GM18868 (cell line): ENCODE measurements around the gene FAM83D.
A peak's percentile ranks its signal among the peaks of the same experiment; 100 is the strongest.

Experiments
- ATAC-seq: cut with Tn5 transposase; IDR thresholded peaks from one replicate; pipeline ENCODE4 v1.9.1; 2021; ENCODE audit warnings: mild to moderate bottlenecking, moderate library complexity; ENCODE audit not compliant: unreplicated experiment

FAM83D gene, protein sequence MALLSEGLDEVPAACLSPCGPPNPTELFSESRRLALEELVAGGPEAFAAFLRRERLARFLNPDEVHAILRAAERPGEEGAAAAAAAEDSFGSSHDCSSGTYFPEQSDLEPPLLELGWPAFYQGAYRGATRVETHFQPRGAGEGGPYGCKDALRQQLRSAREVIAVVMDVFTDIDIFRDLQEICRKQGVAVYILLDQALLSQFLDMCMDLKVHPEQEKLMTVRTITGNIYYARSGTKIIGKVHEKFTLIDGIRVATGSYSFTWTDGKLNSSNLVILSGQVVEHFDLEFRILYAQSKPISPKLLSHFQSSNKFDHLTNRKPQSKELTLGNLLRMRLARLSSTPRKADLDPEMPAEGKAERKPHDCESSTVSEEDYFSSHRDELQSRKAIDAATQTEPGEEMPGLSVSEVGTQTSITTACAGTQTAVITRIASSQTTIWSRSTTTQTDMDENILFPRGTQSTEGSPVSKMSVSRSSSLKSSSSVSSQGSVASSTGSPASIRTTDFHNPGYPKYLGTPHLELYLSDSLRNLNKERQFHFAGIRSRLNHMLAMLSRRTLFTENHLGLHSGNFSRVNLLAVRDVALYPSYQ

GRCh38 chr20:38926142-38926933 lies at the start of gene FAM83D:
FAM83D (plus strand) TSS chr20:38926417; CDS start chr20:38926443, 26 bp downstream.
- peak; percentile 94 for ATAC-seq

- ATAC-seq: no peak
Measured at GRCh38 chr20:38877483-38877882, 48.7 kb upstream of the FAM83D start.

DNA sequence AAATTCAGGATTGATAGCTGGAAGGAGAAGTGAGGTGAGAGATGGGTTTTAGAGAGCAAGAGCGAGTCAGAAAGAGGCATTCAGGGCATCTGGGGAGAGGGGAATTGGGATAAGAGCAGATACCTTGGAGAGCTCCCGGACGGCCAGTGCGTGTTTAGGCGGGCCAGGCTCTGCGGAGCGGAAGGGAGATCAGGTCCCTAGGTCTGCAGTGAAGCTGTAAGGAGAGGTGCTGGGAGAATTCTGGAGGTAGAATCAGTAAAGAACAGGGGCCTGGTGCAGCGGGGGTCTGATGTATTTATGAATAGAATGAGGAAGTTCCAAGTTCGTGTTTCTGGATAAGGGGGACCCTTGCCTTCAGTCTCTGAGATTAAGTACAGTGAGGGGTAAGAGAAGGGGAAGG lies 47.4 kb upstream of the FAM83D start:
- no peak for ATAC-seq

DNA sequence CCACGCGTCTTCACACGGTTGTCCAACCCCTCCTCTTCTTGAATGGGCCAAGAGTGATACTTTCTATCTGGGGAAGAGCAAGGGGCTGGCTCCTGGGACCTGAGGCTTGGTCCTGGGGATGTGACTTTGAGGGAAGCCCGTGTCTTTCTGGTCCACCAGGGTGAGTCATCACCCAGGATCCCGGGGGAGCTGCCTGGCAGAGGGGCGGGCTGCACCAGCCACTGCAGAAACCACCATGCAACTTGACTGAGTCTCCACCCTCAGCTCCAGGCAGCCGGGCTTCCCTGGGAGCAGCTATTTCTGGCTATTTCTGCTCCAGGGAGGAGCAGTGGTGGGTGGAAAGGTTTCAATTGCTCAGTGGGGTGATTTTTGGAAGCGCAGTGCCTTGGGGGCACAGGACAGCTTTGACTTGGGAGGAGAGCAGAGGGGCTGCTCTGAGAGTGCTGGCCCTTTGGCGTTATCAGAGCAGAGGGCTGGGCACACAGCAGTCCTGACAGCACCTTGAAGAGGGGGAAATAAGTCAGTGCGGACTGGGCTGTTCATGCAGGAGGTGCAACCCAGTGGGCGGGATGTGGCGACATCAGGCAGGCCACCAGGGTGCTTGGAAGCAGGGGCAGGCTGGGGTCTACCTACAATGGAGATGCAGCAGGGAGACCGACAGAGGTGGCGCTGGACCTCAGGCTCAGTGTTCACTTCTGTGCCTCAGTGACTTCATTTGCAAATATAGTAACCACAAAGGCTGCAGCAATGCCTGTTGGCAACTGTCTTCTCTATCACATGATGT lies 45.1 kb upstream of the FAM83D start:
- no peak for ATAC-seq

- ATAC-seq: no peak
Measured at GRCh38 chr20:38881806-38882440, 44.3 kb upstream of the FAM83D start.

DNA sequence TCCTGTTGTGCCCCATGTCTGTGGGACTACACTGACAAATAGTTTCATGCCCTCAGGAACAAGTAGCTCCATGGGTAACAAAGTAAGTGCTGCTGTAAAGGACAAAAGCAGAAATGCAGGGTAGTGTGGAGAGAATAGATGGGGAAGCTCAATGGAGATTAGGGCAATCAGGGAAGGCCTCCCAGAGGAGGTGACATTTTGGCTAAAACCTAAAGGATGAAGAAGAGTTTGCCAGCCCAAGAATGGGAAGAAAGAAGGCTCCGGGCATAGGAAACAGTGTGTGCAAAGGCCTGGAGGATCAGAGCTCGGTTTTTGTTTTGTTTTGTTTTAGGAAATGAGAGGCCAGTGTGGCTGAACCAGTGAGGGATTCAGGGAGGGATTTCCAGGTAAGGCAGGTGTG lies 43.6 kb upstream of the FAM83D start:
- no peak for ATAC-seq

- no peak for ATAC-seq
Measured at GRCh38 chr20:38883081-38883980, 42.9 kb upstream of the FAM83D start.

DNA sequence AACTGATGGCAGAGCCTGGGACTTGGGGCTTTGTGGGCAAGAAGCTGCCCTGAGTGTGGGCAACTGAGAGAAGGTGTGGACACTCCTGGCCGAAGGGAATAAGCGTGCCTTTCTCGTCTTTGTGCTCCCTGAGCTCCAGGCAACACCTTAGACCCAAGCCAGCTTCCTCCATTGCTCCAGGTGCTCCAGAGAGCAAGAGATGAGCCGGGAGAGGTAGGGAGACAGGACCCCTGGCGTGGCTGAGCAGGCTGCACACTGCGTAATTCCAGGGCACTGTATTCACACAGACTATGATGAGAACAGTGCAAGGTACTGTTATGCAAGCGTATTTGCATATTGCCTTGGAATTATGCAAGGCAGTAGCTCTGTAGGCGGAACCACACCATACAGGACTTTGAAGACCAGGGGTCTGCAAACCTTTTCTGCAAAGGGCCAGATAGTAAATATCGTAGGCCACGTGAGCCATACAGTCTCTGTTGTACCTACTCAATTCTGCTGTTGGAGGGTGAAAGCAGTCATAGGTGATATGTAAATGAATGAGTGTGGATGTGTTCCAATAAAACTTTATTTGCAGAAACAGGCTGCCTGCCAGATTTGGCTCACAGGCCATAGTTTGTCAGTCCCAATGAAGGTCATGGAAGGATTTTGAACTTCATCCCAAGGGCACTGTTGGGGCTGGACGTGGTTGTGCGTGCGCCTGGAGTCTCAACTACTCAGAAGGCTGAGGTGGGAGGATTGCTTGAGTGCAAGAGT lies 42.1 kb upstream of the FAM83D start:
- ATAC-seq: no peak

DNA sequence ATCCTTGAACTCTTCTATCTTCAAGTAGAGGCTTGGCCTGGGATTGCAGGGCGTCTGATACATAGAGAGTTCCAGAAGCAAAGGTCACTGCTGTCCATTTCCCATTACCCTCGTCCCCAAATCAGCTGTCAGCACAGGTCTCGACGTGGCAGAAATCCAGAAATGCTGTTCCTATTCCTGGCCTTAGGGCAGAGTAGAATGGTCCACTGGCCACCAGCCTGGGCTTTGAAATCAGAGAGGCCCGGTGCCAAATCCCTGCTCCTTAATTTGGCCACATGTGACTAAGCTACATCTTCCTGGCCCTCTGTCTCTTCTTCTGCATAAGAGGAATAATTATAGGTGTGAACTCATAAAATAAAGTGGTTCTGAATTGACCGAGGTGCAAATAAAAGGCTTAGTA lies 40.9 kb upstream of the FAM83D start:
- no peak for ATAC-seq

GRCh38 chr20:38888059-38888831 lies 38.0 kb upstream of the FAM83D start:
- no peak for ATAC-seq

DNA sequence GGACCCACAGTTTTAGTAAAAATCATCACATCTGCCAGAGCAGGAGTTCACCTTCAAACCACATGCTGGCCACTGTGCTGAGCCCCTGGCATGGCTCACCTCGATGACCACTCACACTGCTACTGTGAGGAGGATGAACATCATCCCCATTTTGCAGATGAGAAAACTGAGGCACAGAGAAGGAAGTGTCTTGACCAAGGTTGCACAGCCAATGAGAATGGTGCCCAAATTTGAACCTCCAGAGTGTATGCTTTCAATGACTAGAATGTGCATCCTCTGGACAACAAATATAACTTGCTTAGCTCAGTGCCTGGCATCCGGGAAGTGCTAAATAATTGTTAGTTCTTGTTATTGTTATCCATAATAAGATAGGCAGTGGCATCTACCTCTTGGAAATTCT lies 37.2 kb upstream of the FAM83D start:
- ATAC-seq: no peak

GRCh38 chr20:38889792-38890496 lies 36.3 kb upstream of the FAM83D start:
- no peak for ATAC-seq

GRCh38 chr20:38890497-38890818 lies 35.8 kb upstream of the FAM83D start:
- peak; percentile 31 for ATAC-seq

DNA sequence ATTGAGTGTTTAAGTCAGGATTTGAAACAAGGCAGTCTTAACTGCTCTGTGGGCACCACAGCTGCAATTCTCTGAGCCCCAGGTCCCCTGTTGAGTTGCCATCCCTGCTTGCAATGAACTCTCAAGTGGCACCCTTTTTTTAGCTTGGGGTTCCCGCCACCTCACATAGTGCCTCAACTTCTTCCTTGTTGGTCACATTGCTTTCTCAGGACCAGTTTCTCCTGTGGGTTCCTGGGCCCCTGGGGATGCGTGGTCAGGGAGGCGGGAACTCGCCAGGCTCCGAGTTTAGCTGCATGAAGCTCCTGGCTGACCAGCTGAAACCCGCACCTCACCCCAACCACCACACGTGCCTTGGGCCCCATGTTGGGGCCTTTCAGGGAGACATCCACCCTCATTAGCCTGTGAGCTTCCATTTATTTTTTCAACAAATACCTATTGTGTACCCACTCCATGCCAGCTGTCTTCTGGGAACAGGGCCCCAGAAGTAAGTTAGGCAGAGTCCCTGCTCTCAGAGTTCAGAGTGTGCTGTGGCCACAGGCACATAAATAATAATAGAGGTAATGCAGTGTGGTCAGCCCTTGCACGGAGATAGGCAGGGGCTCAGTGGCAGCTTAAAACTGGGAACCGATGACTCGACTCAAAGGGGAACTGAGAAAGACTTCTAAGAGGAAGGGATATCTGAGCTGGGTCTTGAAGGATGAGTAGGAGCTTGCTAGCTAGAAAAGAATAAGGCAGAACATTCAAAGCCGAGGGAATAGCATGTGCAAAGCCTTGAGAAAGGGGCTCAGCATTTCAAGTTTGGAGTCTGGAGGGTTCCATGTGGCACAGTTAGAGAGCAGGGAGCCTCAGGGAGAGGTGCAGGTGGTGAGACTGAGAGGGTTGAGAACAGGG lies 33.9 kb upstream of the FAM83D start:
- ATAC-seq: peak; percentile 63

DNA sequence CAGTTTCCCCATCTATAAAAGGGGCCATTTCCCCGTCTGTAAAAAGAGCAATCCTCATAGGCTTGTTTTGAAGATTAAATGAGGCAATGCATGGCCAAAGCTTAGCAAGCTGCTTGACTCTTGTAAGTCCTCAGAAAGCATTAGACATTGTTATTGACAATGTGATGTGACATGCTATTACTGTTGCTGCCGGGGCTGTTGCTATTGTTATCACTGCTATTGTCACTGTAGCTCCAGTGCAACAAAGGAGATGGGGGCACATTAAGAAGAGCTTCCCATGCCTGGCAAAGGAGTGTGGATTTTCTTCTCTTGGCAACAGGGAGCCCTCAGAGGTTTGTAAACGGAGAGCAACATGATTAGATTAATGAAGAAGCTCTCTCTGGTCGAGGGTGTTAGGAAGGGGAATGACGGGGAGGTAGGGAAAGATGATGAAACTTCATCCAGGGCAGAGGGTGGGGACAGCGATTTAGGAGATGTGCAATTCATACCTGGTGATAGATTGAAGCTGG lies 33.1 kb upstream of the FAM83D start:
- no peak for ATAC-seq

- ATAC-seq: peak; percentile 57
Measured at GRCh38 chr20:38893565-38894090, 32.6 kb upstream of the FAM83D start.
